Measurements from ENCODE around the gene SCAF4. TPM values are rescaled to one million over a fixed set of nuclear protein-coding genes. Genes with fewer than 3 reads are reported as not detected.

SCAF4 gene
- total RNA-seq, 2 experiments from 2014 or later: 25.9 to 87.3 TPM

GRCh38 chr21:31700040-31700439 is 31.9 kb downstream of the SCAF4 start:
- POLR2A ChIA-PET: interaction anchor here (0.6 kb wide), 1 partner anchor 73 kb away, joined by 3 read pairs; no protein-coding TSS in a partner anchor

GRCh38 chr21:31698461-31698860 is 33.5 kb downstream of the SCAF4 start:
- Histone ChIP-seq H3K4me1 (ENCODE audit: insufficient read depth, low read length, poor library complexity, severe bottlenecking) (no peaks in the 10 kb centered on the region), H3K79me2 (ENCODE audit: insufficient read depth, low read depth, low read length) (peaks cover 35% of the 10 kb centered on the region), H4K20me1 (ENCODE audit: insufficient read depth, low read length) (no peaks in the 10 kb centered on the region), H3K36me3 (ENCODE audit: insufficient read depth, low read length) (peaks cover 99% of the 10 kb centered on the region), H3K4me2 (ENCODE audit: low read length) (no peak overlapping the region), H3K4me3 (ENCODE audit: low read depth, low read length, poor library complexity, severe bottlenecking) (no peak overlapping the region), H3K9me2 (ENCODE audit: insufficient read depth, low read length) (no peaks in the 10 kb centered on the region), H3K9me3 (ENCODE audit: low read length) (no peaks in the 10 kb centered on the region), H2AFZ (ENCODE audit: low read length) (no peak overlapping the region), H3K27ac (ENCODE audit: low read depth, low read length, poor library complexity, severe bottlenecking) (no peak overlapping the region)
- TF ChIP-seq CTCF (conservative IDR thresholded peaks at IDR 0.05; ENCODE audit: low read length) (no peak), EZH2phosphoT487 (IDR thresholded peaks at IDR 0.05; ENCODE audit: borderline replicate concordance, low read depth, low read length) (no peak)
- POLR2A ChIA-PET: no interaction called here
- BruUV-seq (replicated peaks): no TSS peak
- intact Hi-C loops (cut with micrococcal nuclease; ENCODE audit: unreplicated experiment): no loop called here
- CTCF ChIA-PET (ENCODE audit: unreplicated experiment): no interaction called here
- DNase-seq (ENCODE audit: low spot score): no peak

More at GRCh38 chr21:31700040-31700439, 31.9 kb downstream of the SCAF4 start:
- CTCF ChIA-PET (ENCODE audit: unreplicated experiment): no interaction called here
- H3K27ac ChIP-seq (ENCODE audit: low read depth, low read length, poor library complexity, severe bottlenecking): no peak overlapping the region
- H3K36me3 ChIP-seq (ENCODE audit: insufficient read depth, low read length): peaks cover 98% of the 10 kb centered on the region
- H3K9me3 ChIP-seq (ENCODE audit: low read length): no peaks in the 10 kb centered on the region
- no peak overlapping the region for H3K4me3 ChIP-seq (ENCODE audit: low read depth, low read length, poor library complexity, severe bottlenecking)
- H2AFZ ChIP-seq (ENCODE audit: low read length): no peak overlapping the region
- no peaks in the 10 kb centered on the region for H3K9me2 ChIP-seq (ENCODE audit: insufficient read depth, low read length)
- no TSS peak for BruUV-seq (replicated peaks)
- DNase-seq (ENCODE audit: low spot score): no peak
- TF ChIP-seq CTCF (conservative IDR thresholded peaks at IDR 0.05; ENCODE audit: low read length) (no peak), EZH2phosphoT487 (IDR thresholded peaks at IDR 0.05; ENCODE audit: borderline replicate concordance, low read depth, low read length) (no peak)
- intact Hi-C loops (cut with micrococcal nuclease; ENCODE audit: unreplicated experiment): loop anchor here (5.0 kb wide), 1 partner anchor 33 kb away; no protein-coding TSS in a partner anchor
- H4K20me1 ChIP-seq (ENCODE audit: insufficient read depth, low read length): peaks cover 3% of the 10 kb centered on the region; the same call in 1 of the 2 replicates
- no peaks in the 10 kb centered on the region for H3K4me1 ChIP-seq (ENCODE audit: insufficient read depth, low read length, poor library complexity, severe bottlenecking)
- H3K79me2 ChIP-seq (ENCODE audit: insufficient read depth, low read depth, low read length): peaks cover 44% of the 10 kb centered on the region
- no peak overlapping the region for H3K4me2 ChIP-seq (ENCODE audit: low read length)

- Histone ChIP-seq H3K79me2 (ENCODE audit: insufficient read depth, low read depth, low read length) (peaks cover 17% of the 10 kb centered on the region; the same call in 1 of the 2 replicates), H3K9me2 (ENCODE audit: insufficient read depth, low read length) (no peaks in the 10 kb centered on the region), H3K4me3 (ENCODE audit: low read depth, low read length, poor library complexity, severe bottlenecking) (no peak overlapping the region), H3K4me1 (ENCODE audit: insufficient read depth, low read length, poor library complexity, severe bottlenecking) (no peaks in the 10 kb centered on the region), H2AFZ (ENCODE audit: low read length) (no peak overlapping the region), H3K4me2 (ENCODE audit: low read length) (no peak overlapping the region), H3K27ac (ENCODE audit: low read depth, low read length, poor library complexity, severe bottlenecking) (no peak overlapping the region), H3K9me3 (ENCODE audit: low read length) (no peaks in the 10 kb centered on the region), H3K36me3 (ENCODE audit: insufficient read depth, low read length) (peaks cover 99% of the 10 kb centered on the region), H4K20me1 (ENCODE audit: insufficient read depth, low read length) (no peaks in the 10 kb centered on the region)
- DNase-seq (ENCODE audit: low spot score): no peak
- no peak for TF ChIP-seq EZH2phosphoT487 (IDR thresholded peaks at IDR 0.05; ENCODE audit: borderline replicate concordance, low read depth, low read length)
- no peak for TF ChIP-seq CTCF (conservative IDR thresholded peaks at IDR 0.05; ENCODE audit: low read length)
- BruUV-seq (replicated peaks): no TSS peak
- intact Hi-C loops (cut with micrococcal nuclease; ENCODE audit: unreplicated experiment): no loop called here
- CTCF ChIA-PET (ENCODE audit: unreplicated experiment): no interaction called here
- POLR2A ChIA-PET: interaction anchor here (0.6 kb wide), 1 partner anchor 10 kb away, joined by 4 read pairs; no protein-coding TSS in a partner anchor
Measured at GRCh38 chr21:31696424-31696823, 35.5 kb downstream of the SCAF4 start.
